Lung (tissue), 12 donors: ENCODE results near the gene COL9A2. TPM values are rescaled to one million over a fixed set of nuclear protein-coding genes. Genes with fewer than 3 reads are reported as not detected.
A peak's percentile ranks its signal among the peaks of the same experiment; 100 is the strongest.

ENCODE experiments used
- ATAC-seq: fragments of 200-7000 bp; cut with Tn5 transposase; one replicate; pipeline ENCODE4 v1.9.1; 2020; ENCODE audit warnings: moderate number of reproducible peaks; ENCODE audit not compliant: insufficient read depth, low FRiP score
- DNase-seq, 3 donors: peaks; one replicate each; pipeline ENCODE4 v3.0.0-alpha.2; 2013 to 2017
- H3K27ac ChIP-seq, 2 donors: one replicate each; pipeline ENCODE4 v1.5.1; 2013; ENCODE audit warnings: mild to moderate bottlenecking in 2 of 2, moderate library complexity in 2 of 2, control low read depth in 1 of 2, inconsistent platforms in 1 of 2, low read depth in 1 of 2, low read length in 1 of 2
- H3K27me3 ChIP-seq, 3 donors: one replicate each; pipeline ENCODE4 v1.5.1; 2013; ENCODE audit warnings: low read length in 2 of 3; ENCODE audit not compliant: control insufficient read depth in 3 of 3, insufficient read depth in 3 of 3
- H3K36me3 ChIP-seq, 4 donors: one replicate each; pipeline ENCODE4 v1.5.1; 2013; ENCODE audit warnings: low read length in 4 of 4, mild to moderate bottlenecking in 1 of 4, moderate library complexity in 1 of 4; ENCODE audit not compliant: control insufficient read depth in 4 of 4, insufficient read depth in 4 of 4
- H3K4me1 ChIP-seq, 5 donors: one replicate each; pipeline ENCODE4 v1.5.1; 2013; ENCODE audit warnings: low read length in 5 of 5, mild to moderate bottlenecking in 2 of 5, moderate library complexity in 1 of 5; ENCODE audit not compliant: control insufficient read depth in 5 of 5, insufficient read depth in 5 of 5
- H3K4me3 ChIP-seq: one replicate; pipeline ENCODE4 v1.5.1; 2013; ENCODE audit warnings: mild to moderate bottlenecking, control low read depth, moderate library complexity
- H3K9ac ChIP-seq, 2 donors: one replicate each; pipeline ENCODE4 v1.5.1; 2013; ENCODE audit warnings: low read length in 2 of 2, control low read depth in 1 of 2; ENCODE audit not compliant: insufficient read depth in 1 of 2
- H3K9me3 ChIP-seq, 4 donors: one replicate each; pipeline ENCODE4 v1.5.1; 2013; ENCODE audit warnings: low read length in 3 of 4, mild to moderate bottlenecking in 1 of 4, moderate library complexity in 1 of 4; ENCODE audit not compliant: control insufficient read depth in 4 of 4, insufficient read depth in 3 of 4
- CTCF ChIP-seq: IDR thresholded peaks from 2 replicates; pipeline ENCODE4 v1.5.1; 2012; ENCODE audit warnings: mild to moderate bottlenecking; ENCODE audit errors: control extremely low read depth, extremely low read depth
- WGBS, 2 donors: extraction: QIAGEN DNeasy Blood & Tissue Kit; methylation state at CpG; one replicate each; pipeline ENCODE4 v1.1.7; 2013; 5-methylcytosine and 5-hydroxymethylcytosine counted together
- polyA plus RNA-seq, 2 donors: library from polyadenylated mRNA; stranded (reverse); fragments of 200-250 nt; gene quantifications; one replicate each; pipeline ENCODE4 v1.2.1, GENCODE V29; 2013
- total RNA-seq, 2 donors: library from RNA; depleted of rRNA in 1 of 2; stranded (reverse); fragments of >200 nt in 1 of 2; gene quantifications; one replicate each; pipeline ENCODE4 v1.2.1, GENCODE V29; 2014 to 2021
- donor health status: control.
- donor health status: control.
- donor health status: Bipolar disorder and iron deficiency.
- donor health status: healthy.
- donor health status: DM: yes; HTN: yes; CAD: no.

COL9A2 gene
- total and polyA plus RNA-seq, 4 donors: 3.7 to 16.0 (median 9.4) TPM

- Histone ChIP-seq H3K27me3 (peaks cover 0 to 22% (median 13%) of the 10 kb centered on the region in 3 donors), H3K9ac (peak overlapping the region; percentile 28 to 61), H3K9me3 (no peaks in the 10 kb centered on the region), H3K4me3 (no peak overlapping the region), H3K27ac (no peak overlapping the region), H3K36me3 (no peaks in the 10 kb centered on the region), H3K4me1 (peaks cover 0 to 32% (median 4%) of the 10 kb centered on the region in 5 donors)
- TF ChIP-seq CTCF: no peak
- WGBS, 2 donors: 46 to 52% methylated on average over 13 of the region's 13 CpGs
- DNase-seq (peak in 2 of 3 donors; percentile 65 to 78), ATAC-seq (no peak)
Measured at GRCh38 chr1:40314721-40315238, 2.3 kb downstream of the COL9A2 start.

GRCh38 chr1:40313958-40314720 lies 2.9 kb downstream of the COL9A2 start:
- Histone ChIP-seq H3K4me1 (peaks cover 0 to 38% (median 9%) of the 10 kb centered on the region in 5 donors), H3K27ac (no peak overlapping the region), H3K27me3 (peaks cover 0 to 22% (median 13%) of the 10 kb centered on the region in 3 donors), H3K4me3 (no peak overlapping the region), H3K9ac (no peak overlapping the region), H3K36me3 (no peaks in the 10 kb centered on the region), H3K9me3 (no peaks in the 10 kb centered on the region)
- DNase-seq (no peak), ATAC-seq (no peak)
- 90% methylated on average over 9 of the region's 9 CpGs for WGBS, 2 donors
- TF ChIP-seq CTCF: no peak

GRCh38 chr1:40313329-40313957 lies 3.6 kb downstream of the COL9A2 start:
- 86 to 91% methylated on average over 5 of the region's 5 CpGs for WGBS, 2 donors
- Histone ChIP-seq H3K9me3 (no peaks in the 10 kb centered on the region), H3K4me1 (peaks cover 0 to 43% (median 9%) of the 10 kb centered on the region in 5 donors)

More at GRCh38 chr1:40313329-40313957, 3.6 kb downstream of the COL9A2 start:
- H3K9ac ChIP-seq: no peak overlapping the region
- no peak overlapping the region for H3K4me3 ChIP-seq
- peaks cover 0 to 18% (median 13%) of the 10 kb centered on the region in 3 donors for H3K27me3 ChIP-seq
- no peak overlapping the region for H3K27ac ChIP-seq
- DNase-seq (no peak), ATAC-seq (no peak)
- H3K36me3 ChIP-seq: no peaks in the 10 kb centered on the region
- no peak for TF ChIP-seq CTCF
